Ovary (tissue), 9 donors: ENCODE results near the gene DCTN3. TPM values are rescaled to one million over a fixed set of nuclear protein-coding genes. Genes with fewer than 3 reads are reported as not detected.

Experiments used
- DNase-seq, 5 donors: peaks; one replicate each; pipeline ENCODE4 v3.0.0-alpha.2; 2019 to 2020
- H3K27ac ChIP-seq, 2 donors: fragments of 200-600 bp; one replicate each; pipeline versions ENCODE4 v1.5.1 to v1.8.0; 2019 to 2022
- H3K27me3 ChIP-seq: fragments of 200-600 bp; one replicate; pipeline ENCODE4 v1.8.0; 2022
- H3K36me3 ChIP-seq: fragments of 200-600 bp; sonication (generic); one replicate; pipeline ENCODE4 v1.5.1; 2019
- H3K4me1 ChIP-seq: one replicate; pipeline ENCODE4 v1.8.1; 2013; ENCODE audit warnings: mild to moderate bottlenecking, moderate library complexity; ENCODE audit not compliant: insufficient read depth
- H3K4me3 ChIP-seq: fragments of 200-600 bp; sonication (generic); one replicate; pipeline ENCODE4 v1.5.1; 2017
- H3K9me3 ChIP-seq, 2 donors: fragments of 200-600 bp in 1 of 2; sonication (generic) in 1 of 2; one replicate each; pipeline versions ENCODE4 v1.5.1 to v1.8.1; 2013 to 2019; ENCODE audit warnings: mild to moderate bottlenecking in 1 of 2, moderate library complexity in 1 of 2
- CTCF ChIP-seq, 3 donors: fragments of 450-650 bp in 2 of 3; fragments of 200-600 bp in 1 of 3; IDR thresholded peaks; one replicate each; pipeline versions ENCODE4 v1.5.1 to v1.8.0; 2016 to 2022; ENCODE audit warnings: antibody characterized with exemption in 3 of 3, mild to moderate bottlenecking in 1 of 3
- EP300 ChIP-seq: sonication (generic); formaldehyde crosslinking; IDR thresholded peaks from one replicate; pipeline ENCODE4 v1.6.1; 2017; ENCODE audit warnings: antibody characterized with exemption
- POLR2A ChIP-seq: fragments of 450-650 bp; IDR thresholded peaks from one replicate; pipeline ENCODE4 v1.6.1; 2017; ENCODE audit warnings: antibody characterized with exemption, mild to moderate bottlenecking, moderate library complexity
- WGBS, 3 donors: extraction: QIAGEN DNeasy Blood & Tissue Kit in 1 of 3; methylation state at CpG; one replicate each; pipeline versions ENCODE4 v1.1.5 to v1.1.7; 2013 to 2017; 5-methylcytosine and 5-hydroxymethylcytosine counted together
- intact Hi-C, 4 donors: fragments of 100-400 bp; cut with DNase I; formaldehyde crosslinking; loops; one replicate each; pipeline versions ENCODE4 v1.11.0 to v1.15.1; 2022 to 2023
- polyA plus RNA-seq, 2 donors: library from polyadenylated mRNA; stranded (reverse); fragments of 200-250 nt in 1 of 2; fragments of 350-450 nt in 1 of 2; fragmentation: Illumina TruSeq in 1 of 2; extraction: RNeasy Lipid Tissue Mini Kit (QIAGEN cat#74804) in 1 of 2; gene quantifications; one replicate each; pipeline ENCODE4 v1.2.3, GENCODE V29; 2013 to 2014
- total RNA-seq, 7 donors: library from RNA; depleted of rRNA in 2 of 7; stranded (reverse); fragments of >200 nt in 2 of 7; fragmentation: NEBNext Ultra II Directional in 3 of 7; extraction: Animal tissue kit (Norgen Biotek cat#: 25700) in 3 of 7; gene quantifications; one replicate each; pipeline versions ENCODE4 v1.1.0 to v1.2.4, GENCODE V29; 2016 to 2023
- donor health status: DM: no; HTN: no; CAD: no; lungs with moderate emphysema.
- donor health status: DM: no; HTN: no; CAD: no.
- donor health status: Bipolar disorder and iron deficiency.
- donor health status: DM: yes; HTN: yes; CAD: no.
- donor health status: DM: no; HTN: no; CAD: no.
- donor health status: DM: yes; HTN: yes; CAD: no.

The DCTN3 gene
- total and polyA plus RNA-seq, 9 donors, result 56.4 to 106 (median 95.3) TPM

- intact Hi-C loops, result no loop called here
- no peak for TF ChIP-seq CTCF (IDR thresholded peaks at IDR 0.05)
- no peak for TF ChIP-seq EP300
- no peak for TF ChIP-seq POLR2A
- H3K27ac ChIP-seq, result no peak overlapping the region
- no peak overlapping the region for H3K4me3 ChIP-seq
- no peaks in the 10 kb centered on the region for H3K9me3 ChIP-seq
- H3K36me3 ChIP-seq, result no peaks in the 10 kb centered on the region
- H3K27me3 ChIP-seq, result no peaks in the 10 kb centered on the region
- no peak for DNase-seq
- 78 to 96% (median 91%) methylated on average over 5 of the region's 5 CpGs for WGBS, 3 donors
- peaks cover 7% of the 10 kb centered on the region for H3K4me1 ChIP-seq
Observed at GRCh38 chr9:34582787-34583186, 37.5 kb downstream of the DCTN3 start.

GRCh38 chr9:34581318-34581717 lies 39.0 kb downstream of the DCTN3 start:
- Histone ChIP-seq H3K9me3 (no peaks in the 10 kb centered on the region), H3K4me3 (no peak overlapping the region), H3K4me1 (peaks cover 10% of the 10 kb centered on the region), H3K27ac (no peak overlapping the region), H3K27me3 (no peaks in the 10 kb centered on the region), H3K36me3 (no peaks in the 10 kb centered on the region)
- intact Hi-C loops, result no loop called here
- no peak for DNase-seq
- TF ChIP-seq CTCF (IDR thresholded peaks at IDR 0.05) (no peak), EP300 (no peak), POLR2A (no peak)
- WGBS, 3 donors, result 78 to 86% (median 82%) methylated on average over 3 of the region's 3 CpGs

GRCh38 chr9:34580358-34580757 lies 39.9 kb downstream of the DCTN3 start:
- WGBS, 3 donors, result 87 to 90% (median 89%) methylated on average over 8 of the region's 8 CpGs

GRCh38 chr9:34579808-34580163 lies 40.5 kb downstream of the DCTN3 start:
- Histone ChIP-seq H3K27ac (no peak overlapping the region), H3K4me3 (no peak overlapping the region), H3K4me1 (peaks cover 10% of the 10 kb centered on the region), H3K27me3 (no peaks in the 10 kb centered on the region), H3K36me3 (no peaks in the 10 kb centered on the region), H3K9me3 (no peaks in the 10 kb centered on the region)
- intact Hi-C loops, result no loop called here
- TF ChIP-seq CTCF (IDR thresholded peaks at IDR 0.05) (no peak), POLR2A (no peak), EP300 (no peak)
- WGBS, 3 donors, result 80 to 90% (median 81%) methylated on average over 5 of the region's 5 CpGs
- DNase-seq, result no peak

More at GRCh38 chr9:34580358-34580757, 39.9 kb downstream of the DCTN3 start:
- intact Hi-C loops, result no loop called here
- Histone ChIP-seq H3K27me3 (no peaks in the 10 kb centered on the region), H3K36me3 (no peaks in the 10 kb centered on the region), H3K4me1 (peaks cover 10% of the 10 kb centered on the region), H3K27ac (no peak overlapping the region), H3K4me3 (no peak overlapping the region), H3K9me3 (no peaks in the 10 kb centered on the region)
- TF ChIP-seq CTCF (IDR thresholded peaks at IDR 0.05), result no peak
- TF ChIP-seq POLR2A, result no peak
- TF ChIP-seq EP300, result no peak
- no peak for DNase-seq
